Esophagus muscularis mucosa (tissue), 4 donors: ENCODE data around the gene KPTN. TPM values are rescaled to one million over a fixed set of nuclear protein-coding genes. Genes with fewer than 3 reads are reported as not detected.

ENCODE experiments used
- DNase-seq: peaks from one replicate; pipeline ENCODE4 v3.0.0-alpha.2; 2017; ENCODE audit errors: extremely low spot score
- H3K27ac ChIP-seq, 4 donors: fragments of 200-600 bp; sonication (generic); replicated peaks in 1 of 4; 1 replicate in 3 of 4; 2 replicates in 1 of 4; pipeline ENCODE4 v1.5.1; 2016 to 2019; ENCODE audit warnings: mild to moderate bottlenecking in 1 of 4
- H3K27me3 ChIP-seq, 4 donors: fragments of 200-600 bp; sonication (generic); one replicate each; pipeline versions ENCODE4 v1.5.1 to v1.6.0; 2016 to 2019
- H3K36me3 ChIP-seq, 4 donors: fragments of 200-600 bp; sonication (generic); one replicate each; pipeline ENCODE4 v1.5.1; 2016 to 2019
- H3K4me1 ChIP-seq, 4 donors: fragments of 200-600 bp; sonication (generic); one replicate each; pipeline ENCODE4 v1.5.1; 2016 to 2019
- H3K4me3 ChIP-seq, 4 donors: fragments of 200-600 bp; sonication (generic); 1 replicate in 2 of 4; 2 replicates in 2 of 4; pipeline ENCODE4 v1.5.1; 2016 to 2019; ENCODE audit warnings: mild to moderate bottlenecking in 4 of 4, moderate library complexity in 1 of 4
- H3K9me3 ChIP-seq, 4 donors: fragments of 200-600 bp; sonication (generic); 1 replicate in 3 of 4; 2 replicates in 1 of 4; pipeline ENCODE4 v1.5.1; 2016 to 2019
- CTCF ChIP-seq, 3 experiments: fragments of 200-600 bp in 2 of 3; fragments of 450-650 bp in 1 of 3; sonication (generic) in 2 of 3; IDR thresholded peaks; one replicate each; pipeline ENCODE4 v1.5.1; 2017 to 2019; ENCODE audit warnings: antibody characterized with exemption in 3 of 3, mild to moderate bottlenecking in 2 of 3, moderate library complexity in 1 of 3
- EP300 ChIP-seq: sonication (generic); formaldehyde crosslinking; IDR thresholded peaks from one replicate; pipeline ENCODE4 v1.6.1; 2017; ENCODE audit warnings: antibody characterized with exemption
- POLR2A ChIP-seq: fragments of 450-650 bp; IDR thresholded peaks from one replicate; pipeline ENCODE4 v1.6.1; 2017; ENCODE audit warnings: antibody characterized with exemption, moderate library complexity, mild to moderate bottlenecking, low read depth
- POLR2AphosphoS5 ChIP-seq, 2 donors: sonication (generic); formaldehyde crosslinking; IDR thresholded peaks; one replicate each; pipeline ENCODE4 v1.6.1; 2017; ENCODE audit warnings: antibody characterized with exemption in 2 of 2
- WGBS: methylation state at CpG from one replicate; pipeline ENCODE4 v1.1.5; 2018; 5-methylcytosine and 5-hydroxymethylcytosine counted together
- intact Hi-C: fragments of 100-400 bp; cut with DNase I; formaldehyde crosslinking; loops from one replicate; pipeline ENCODE4 v1.15.1; 2023
- total RNA-seq, 4 donors: library from RNA; depleted of rRNA; stranded (reverse); fragments of >200 nt; gene quantifications; one replicate each; pipeline versions ENCODE4 v1.1.0 to v1.2.1, GENCODE V29; 2016

Gene KPTN
- total RNA-seq, 4 donors from 2014 or later = 2.3 to 9.4 (median 5.2) TPM

GRCh38 chr19:47429140-47429793 lies 54.8 kb downstream of the KPTN start:
- no peak for DNase-seq
- Histone ChIP-seq H3K27ac (no peak overlapping the region), H3K9me3 (no peaks in the 10 kb centered on the region), H3K4me3 (no peak overlapping the region), H3K36me3 (no peaks in the 10 kb centered on the region), H3K27me3 (peaks cover 5 to 72% (median 14%) of the 10 kb centered on the region in 4 donors), H3K4me1 (peaks cover 27 to 39% (median 35%) of the 10 kb centered on the region in 4 donors)
- 39% methylated on average over 9 of the region's 20 CpGs for WGBS
- TF ChIP-seq POLR2A (no peak), POLR2AphosphoS5 (IDR thresholded peaks at IDR 0.05) (no peak), CTCF (IDR thresholded peaks at IDR 0.05) (no peak), EP300 (no peak)
- intact Hi-C loops = no loop called here

- 2% methylated on average over 25 of the region's 27 CpGs for WGBS
- peak overlapping the region; percentile 55 to 76 (median 69) for H3K27ac ChIP-seq
- peaks cover 5 to 71% (median 21%) of the 10 kb centered on the region in 4 donors for H3K27me3 ChIP-seq
- H3K9me3 ChIP-seq = no peaks in the 10 kb centered on the region
- DNase-seq = peak; percentile 95
- H3K4me1 ChIP-seq = peaks cover 27 to 39% (median 35%) of the 10 kb centered on the region in 4 donors
- no peak for TF ChIP-seq CTCF (IDR thresholded peaks at IDR 0.05)
- peak in 1 of 2 donors; percentile 6 for TF ChIP-seq POLR2AphosphoS5 (IDR thresholded peaks at IDR 0.05)
- intact Hi-C loops = no loop called here
- H3K4me3 ChIP-seq = peak overlapping the region; percentile 13 to 29 (median 25)
- H3K36me3 ChIP-seq = no peaks in the 10 kb centered on the region
Observed at GRCh38 chr19:47428177-47428894, 55.7 kb downstream of the KPTN start.

GRCh38 chr19:47427241-47428176 lies 56.5 kb downstream of the KPTN start:
- H3K9me3 ChIP-seq = no peaks in the 10 kb centered on the region
- peak overlapping the region; percentile 55 to 76 (median 69) for H3K27ac ChIP-seq
- H3K36me3 ChIP-seq = no peaks in the 10 kb centered on the region
- H3K4me1 ChIP-seq = peaks cover 27 to 39% (median 33%) of the 10 kb centered on the region in 4 donors
- peaks cover 5 to 73% (median 27%) of the 10 kb centered on the region in 4 donors for H3K27me3 ChIP-seq
- no peak for DNase-seq
- WGBS = 4% methylated on average over 17 of the region's 17 CpGs
- intact Hi-C loops = no loop called here
- no peak for TF ChIP-seq POLR2A
- TF ChIP-seq POLR2AphosphoS5 (IDR thresholded peaks at IDR 0.05) = no peak
- TF ChIP-seq CTCF (IDR thresholded peaks at IDR 0.05) = peak; percentile 80 to 91 (median 81)
- no peak for TF ChIP-seq EP300
- peak overlapping the region; percentile 13 to 29 (median 25) for H3K4me3 ChIP-seq

Other genes starting within 250 kb of the KPTN start
- 10 to 100 TPM; 22.4 to 30.6 (median 25.5) TPM for gene CCDC9, start 227.7 kb downstream of the KPTN start, total RNA-seq
- 10 to 100 TPM; 12.5 to 17.4 (median 16.9) TPM for gene INAFM1, start 209.3 kb downstream of the KPTN start, total RNA-seq
- gene C5AR1, start 174.4 kb downstream of the KPTN start, total RNA-seq = 10 to 100 TPM in 1 of 4 donors, 1 to 10 TPM in 3; 5.0 to 32.6 (median 7.0) TPM
- 1 to 10 TPM in 1 of 4 donors, under 1 TPM in 3; 0.42 to 4.6 (median 0.72) TPM for gene C5AR2, start 152.0 kb downstream of the KPTN start, total RNA-seq
- gene DHX34, start 134.9 kb downstream of the KPTN start, total RNA-seq = 10 to 100 TPM in 3 of 4 donors, 1 to 10 TPM in 1; 9.1 to 15.6 (median 12.2) TPM
- gene MEIS3, start 64.7 kb downstream of the KPTN start, total RNA-seq = 10 to 100 TPM; 22.8 to 33.2 (median 30.7) TPM
- gene SLC8A2, start 12.3 kb downstream of the KPTN start, total RNA-seq = 10 to 100 TPM in 2 of 4 donors, 1 to 10 TPM in 2; 6.2 to 18.7 (median 10.4) TPM
- gene NAPA, start 30.8 kb upstream of the KPTN start, total RNA-seq = 100 to 1,000 TPM; 109 to 164 (median 148) TPM
- under 1 TPM in 3 of 4 donors, not detected in 1; 0.17 to 0.23 (median 0.19) TPM for gene ZNF541, start 88.9 kb upstream of the KPTN start, total RNA-seq
- gene BICRA, start 124.9 kb upstream of the KPTN start, total RNA-seq = 10 to 100 TPM; 10.9 to 15.0 (median 13.8) TPM
- 100 to 1,000 TPM; 154 to 444 (median 250) TPM for gene EHD2, start 229.2 kb upstream of the KPTN start, total RNA-seq